ENCODE data around the gene ARID1B. TPM values are rescaled to one million over a fixed set of nuclear protein-coding genes. Genes with fewer than 3 reads are reported as not detected.

Gene ARID1B
- total RNA-seq, 1 donor from 2014 or later: 75.4 TPM

GRCh38 chr6:157219201-157220200, 442.3 kb downstream of the ARID1B start:
- Histone ChIP-seq H3K36me3 (ENCODE audit: insufficient read depth, low read length) (no peaks in the 10 kb centered on the region), H3K9me3 (ENCODE audit: insufficient read depth, low read depth, low read length) (no peaks in the 10 kb centered on the region), H3K27me3 (ENCODE audit: insufficient read depth, low read length) (no peaks in the 10 kb centered on the region), H3K4me1 (ENCODE audit: insufficient read depth, low read length) (peaks cover 29% of the 10 kb centered on the region), H3K4me3 (ENCODE audit: insufficient read depth, low read depth, low read length) (no peak overlapping the region), H3K27ac (ENCODE audit: low read depth, low read length) (peak overlapping the region; percentile 83), H3K79me2 (ENCODE audit: insufficient read depth, low read length) (no peaks in the 10 kb centered on the region), H4K20me1 (ENCODE audit: insufficient read depth, low read length) (no peaks in the 10 kb centered on the region), H3K4me2 (ENCODE audit: low read length) (peak overlapping the region; percentile 72), H3K9ac (ENCODE audit: low read length) (peak overlapping the region; percentile 70), H2AFZ (ENCODE audit: low read depth, low read length) (peak overlapping the region; percentile 19)
- peak; percentile 55 for FAIRE-seq
- Mint-ChIP-seq H3K36me3 (ENCODE audit: low read depth, unreplicated experiment) (peaks cover 15% of the 10 kb centered on the region), H3K27me3 (ENCODE audit: low read depth, unreplicated experiment) (no peaks in the 10 kb centered on the region), H3K4me3 (ENCODE audit: unreplicated experiment) (peak overlapping the region; percentile 71), H3K27ac (ENCODE audit: unreplicated experiment) (peak overlapping the region; percentile 98), H3K4me1 (ENCODE audit: low read depth, unreplicated experiment) (peaks cover 21% of the 10 kb centered on the region), H3K9me3 (ENCODE audit: unreplicated experiment) (peaks cover 4% of the 10 kb centered on the region)
- no peak for TF ChIP-seq CTCF (IDR thresholded peaks at IDR 0.05; ENCODE audit: insufficient read depth, low read depth, low read length)
- TF ChIP-seq EZH2 (IDR thresholded peaks at IDR 0.05; ENCODE audit: insufficient read depth, low read length): no peak
- DNase-seq (ENCODE audit: low read depth): peak; percentile 62

GRCh38 chr6:157220485-157220884, 443.3 kb downstream of the ARID1B start:
- no peaks in the 10 kb centered on the region for H3K27me3 ChIP-seq (ENCODE audit: insufficient read depth, low read length)
- no peaks in the 10 kb centered on the region for H3K79me2 ChIP-seq (ENCODE audit: insufficient read depth, low read length)
- peak overlapping the region; percentile 98 for H3K27ac Mint-ChIP-seq (ENCODE audit: unreplicated experiment)
- H3K36me3 Mint-ChIP-seq (ENCODE audit: low read depth, unreplicated experiment): peaks cover 13% of the 10 kb centered on the region
- no peaks in the 10 kb centered on the region for H4K20me1 ChIP-seq (ENCODE audit: insufficient read depth, low read length)
- H3K4me1 ChIP-seq (ENCODE audit: insufficient read depth, low read length): peaks cover 29% of the 10 kb centered on the region
- peak overlapping the region; percentile 70 for H3K9ac ChIP-seq (ENCODE audit: low read length)
- no peaks in the 10 kb centered on the region for H3K27me3 Mint-ChIP-seq (ENCODE audit: low read depth, unreplicated experiment)
- peaks cover 21% of the 10 kb centered on the region for H3K4me1 Mint-ChIP-seq (ENCODE audit: low read depth, unreplicated experiment)
- H3K4me3 ChIP-seq (ENCODE audit: insufficient read depth, low read depth, low read length): peak overlapping the region; percentile 51
- H3K27ac ChIP-seq (ENCODE audit: low read depth, low read length): peak overlapping the region; percentile 83
- H3K36me3 ChIP-seq (ENCODE audit: insufficient read depth, low read length): no peaks in the 10 kb centered on the region
- peaks cover 4% of the 10 kb centered on the region for H3K9me3 Mint-ChIP-seq (ENCODE audit: unreplicated experiment)
- DNase-seq (ENCODE audit: low read depth): no peak
- H2AFZ ChIP-seq (ENCODE audit: low read depth, low read length): no peak overlapping the region
- peak overlapping the region; percentile 54 for H3K4me3 Mint-ChIP-seq (ENCODE audit: unreplicated experiment)
- TF ChIP-seq EZH2 (IDR thresholded peaks at IDR 0.05; ENCODE audit: insufficient read depth, low read length) (no peak), CTCF (IDR thresholded peaks at IDR 0.05; ENCODE audit: insufficient read depth, low read depth, low read length) (no peak)
- H3K9me3 ChIP-seq (ENCODE audit: insufficient read depth, low read depth, low read length): no peaks in the 10 kb centered on the region
- no peak for FAIRE-seq
- peak overlapping the region; percentile 81 for H3K4me2 ChIP-seq (ENCODE audit: low read length)

Data from astrocyte (in vitro differentiated cells and primary cell).